ENCODE data around the gene UBE3B. TPM values are rescaled to one million over a fixed set of nuclear protein-coding genes. Genes with fewer than 3 reads are reported as not detected.

UBE3B gene
- total and polyA plus RNA-seq, 2 donors (not counting 1 experiment from before 2014, with no cell fraction given) = 27.2 to 49.7 TPM

GRCh38 chr12:109475121-109475520 is 2.3 kb upstream of the UBE3B start:
- Histone ChIP-seq H3K4me3 (replicated peaks in 1 of 4; ENCODE audit: control extremely low read depth in 1 of 4, insufficient read depth in 1 of 4, low read depth in 3 of 4, low read length in 4 of 4) (peak overlapping the region; percentile 80 to 90 (median 84)), H4K20me1 (ENCODE audit: control insufficient read depth, extremely low read depth, insufficient read depth, low read length) (no peaks in the 10 kb centered on the region), H3K79me2 (ENCODE audit: control insufficient read depth, insufficient read depth, low read length) (peaks cover 93% of the 10 kb centered on the region), H3K27me3 (ENCODE audit: control insufficient read depth, insufficient read depth, low read length) (no peaks in the 10 kb centered on the region), H3K27ac (ENCODE audit: insufficient read depth, low read length) (peak overlapping the region; percentile 100), H3K4me2 (ENCODE audit: extremely low read depth, insufficient read depth, low read length) (peak overlapping the region; percentile 100), H3K36me3 (ENCODE audit: control insufficient read depth, insufficient read depth, low read length) (peaks cover 4% of the 10 kb centered on the region), H3K9ac (ENCODE audit: insufficient read depth, low read length) (no peak overlapping the region), H3K9me3 (ENCODE audit: control insufficient read depth, insufficient read depth, low read depth, low read length) (no peaks in the 10 kb centered on the region), H3K4me1 (ENCODE audit: control insufficient read depth, extremely low read depth, insufficient read depth, low read length) (peaks cover 11% of the 10 kb centered on the region), H2AFZ (ENCODE audit: low read length) (no peak overlapping the region)
- DNase-seq (ENCODE audit: low read depth in 2 of 2) = no peak
- no peak for TF ChIP-seq EZH2 (IDR thresholded peaks at IDR 0.05; ENCODE audit: low read length, missing control alignments)
- no peak for TF ChIP-seq CTCF (conservative IDR thresholded peaks at IDR 0.05 in 1 of 2, IDR thresholded peaks at IDR 0.05 in 1 of 2; ENCODE audit: low read depth in 1 of 2, low read length in 2 of 2)

GRCh38 chr12:109475993-109476806 is 1.2 kb upstream of the UBE3B start:
- Histone ChIP-seq H3K4me1 (ENCODE audit: control insufficient read depth, extremely low read depth, insufficient read depth, low read length) (peaks cover 11% of the 10 kb centered on the region), H2AFZ (ENCODE audit: low read length) (no peak overlapping the region), H3K27me3 (ENCODE audit: control insufficient read depth, insufficient read depth, low read length) (no peaks in the 10 kb centered on the region), H3K79me2 (ENCODE audit: control insufficient read depth, insufficient read depth, low read length) (peaks cover 82% of the 10 kb centered on the region), H3K9ac (ENCODE audit: insufficient read depth, low read length) (peak overlapping the region; percentile 99), H3K4me3 (replicated peaks in 1 of 4; ENCODE audit: control extremely low read depth in 1 of 4, insufficient read depth in 1 of 4, low read depth in 3 of 4, low read length in 4 of 4) (peak overlapping the region; percentile 80 to 90 (median 84)), H3K27ac (ENCODE audit: insufficient read depth, low read length) (peak overlapping the region; percentile 100), H3K36me3 (ENCODE audit: control insufficient read depth, insufficient read depth, low read length) (peaks cover 4% of the 10 kb centered on the region), H4K20me1 (ENCODE audit: control insufficient read depth, extremely low read depth, insufficient read depth, low read length) (no peaks in the 10 kb centered on the region), H3K9me3 (ENCODE audit: control insufficient read depth, insufficient read depth, low read depth, low read length) (no peaks in the 10 kb centered on the region), H3K4me2 (ENCODE audit: extremely low read depth, insufficient read depth, low read length) (peak overlapping the region; percentile 100)
- DNase-seq (ENCODE audit: low read depth in 2 of 2) = peak; percentile 19 to 26
- TF ChIP-seq CTCF (conservative IDR thresholded peaks at IDR 0.05 in 1 of 2, IDR thresholded peaks at IDR 0.05 in 1 of 2; ENCODE audit: low read depth in 1 of 2, low read length in 2 of 2) = no peak
- no peak for TF ChIP-seq EZH2 (IDR thresholded peaks at IDR 0.05; ENCODE audit: low read length, missing control alignments)

GRCh38 chr12:109476807-109477184 is 638 bp upstream of the UBE3B start:
- Histone ChIP-seq H3K79me2 (ENCODE audit: control insufficient read depth, insufficient read depth, low read length) (peaks cover 76% of the 10 kb centered on the region), H3K9ac (ENCODE audit: insufficient read depth, low read length) (peak overlapping the region; percentile 99), H3K27ac (ENCODE audit: insufficient read depth, low read length) (peak overlapping the region; percentile 100), H3K27me3 (ENCODE audit: control insufficient read depth, insufficient read depth, low read length) (no peaks in the 10 kb centered on the region), H3K4me1 (ENCODE audit: control insufficient read depth, extremely low read depth, insufficient read depth, low read length) (peaks cover 11% of the 10 kb centered on the region), H4K20me1 (ENCODE audit: control insufficient read depth, extremely low read depth, insufficient read depth, low read length) (no peaks in the 10 kb centered on the region), H2AFZ (ENCODE audit: low read length) (no peak overlapping the region), H3K4me3 (replicated peaks in 1 of 4; ENCODE audit: control extremely low read depth in 1 of 4, insufficient read depth in 1 of 4, low read depth in 3 of 4, low read length in 4 of 4) (peak overlapping the region; percentile 80 to 90 (median 84)), H3K4me2 (ENCODE audit: extremely low read depth, insufficient read depth, low read length) (peak overlapping the region; percentile 100), H3K9me3 (ENCODE audit: control insufficient read depth, insufficient read depth, low read depth, low read length) (no peaks in the 10 kb centered on the region), H3K36me3 (ENCODE audit: control insufficient read depth, insufficient read depth, low read length) (peaks cover 2% of the 10 kb centered on the region)
- no peak for TF ChIP-seq CTCF (conservative IDR thresholded peaks at IDR 0.05 in 1 of 2, IDR thresholded peaks at IDR 0.05 in 1 of 2; ENCODE audit: low read depth in 1 of 2, low read length in 2 of 2)
- no peak for TF ChIP-seq EZH2 (IDR thresholded peaks at IDR 0.05; ENCODE audit: low read length, missing control alignments)
- DNase-seq (ENCODE audit: low read depth in 2 of 2) = peak in 1 of 2 donors; percentile 30

All from fibroblast of lung (primary cell).